Prostate gland (tissue), 2 donors: Measurements from ENCODE around the gene PHKB.

Experiments
- POLR2AphosphoS5 ChIP-seq: sonication (generic); formaldehyde crosslinking; IDR thresholded peaks from one replicate; pipeline ENCODE4 v1.6.1; 2017; ENCODE audit warnings: antibody characterized with exemption
- TF ChIP-seq, protein P1 (sequence below), 4 experiments: fragments of 200-600 bp in 2 of 4; fragments of 450-650 bp in 2 of 4; sonication (generic) in 2 of 4; IDR thresholded peaks; 1 replicate in 3 of 4; 2 replicates in 1 of 4; pipeline ENCODE4 v1.5.1; 2016 to 2019; ENCODE audit warnings: antibody characterized with exemption in 4 of 4, mild to moderate bottlenecking in 2 of 4, moderate library complexity in 2 of 4

DNA sequence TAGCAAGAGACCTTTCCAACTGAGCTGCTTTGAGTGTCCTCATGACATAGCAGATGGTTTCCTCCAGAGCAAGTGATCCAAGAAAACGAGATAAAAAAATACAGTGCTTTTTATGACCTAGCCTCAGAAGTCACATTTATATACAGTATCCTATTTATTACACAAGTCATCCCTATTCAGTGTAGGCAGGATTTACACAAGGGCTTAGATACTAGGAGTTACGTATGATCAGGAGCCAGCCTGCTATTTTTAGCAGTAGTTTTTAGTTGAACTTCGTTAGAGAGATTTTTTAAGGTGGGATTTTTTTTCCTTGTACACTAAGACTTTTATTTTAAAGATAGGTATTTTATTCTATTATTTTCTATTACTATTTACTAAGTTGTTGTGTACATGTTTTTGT is 58.4 kb downstream of the PHKB start:
- TF ChIP-seq, protein P1, sequence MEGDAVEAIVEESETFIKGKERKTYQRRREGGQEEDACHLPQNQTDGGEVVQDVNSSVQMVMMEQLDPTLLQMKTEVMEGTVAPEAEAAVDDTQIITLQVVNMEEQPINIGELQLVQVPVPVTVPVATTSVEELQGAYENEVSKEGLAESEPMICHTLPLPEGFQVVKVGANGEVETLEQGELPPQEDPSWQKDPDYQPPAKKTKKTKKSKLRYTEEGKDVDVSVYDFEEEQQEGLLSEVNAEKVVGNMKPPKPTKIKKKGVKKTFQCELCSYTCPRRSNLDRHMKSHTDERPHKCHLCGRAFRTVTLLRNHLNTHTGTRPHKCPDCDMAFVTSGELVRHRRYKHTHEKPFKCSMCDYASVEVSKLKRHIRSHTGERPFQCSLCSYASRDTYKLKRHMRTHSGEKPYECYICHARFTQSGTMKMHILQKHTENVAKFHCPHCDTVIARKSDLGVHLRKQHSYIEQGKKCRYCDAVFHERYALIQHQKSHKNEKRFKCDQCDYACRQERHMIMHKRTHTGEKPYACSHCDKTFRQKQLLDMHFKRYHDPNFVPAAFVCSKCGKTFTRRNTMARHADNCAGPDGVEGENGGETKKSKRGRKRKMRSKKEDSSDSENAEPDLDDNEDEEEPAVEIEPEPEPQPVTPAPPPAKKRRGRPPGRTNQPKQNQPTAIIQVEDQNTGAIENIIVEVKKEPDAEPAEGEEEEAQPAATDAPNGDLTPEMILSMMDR (IDR thresholded peaks at IDR 0.05), result no peak
- TF ChIP-seq POLR2AphosphoS5, result no peak
